ENCODE measurements around the gene CAPZA2. TPM values are rescaled to one million over a fixed set of nuclear protein-coding genes. Genes with fewer than 3 reads are reported as not detected.
"Not testable (repeated sequence)": the region's sequence is repeated elsewhere in the genome, so short reads cannot be mapped to it uniquely, and the experiment has no call there.

Gene CAPZA2
- total and polyA plus RNA-seq, 5 donors from 2014 or later, result 118 to 267 (median 224) TPM

- ATAC-seq (ENCODE audit: low read depth in 2 of 2), result no peak
- peak overlapping the region in 1 of 3 donors; percentile 56 for H3K27ac Mint-ChIP-seq
Observed at GRCh38 chr7:116970238-116970910, 108.0 kb downstream of the CAPZA2 start.

GRCh38 chr7:116971153-116971552 lies 108.8 kb downstream of the CAPZA2 start:
- H3K27ac Mint-ChIP-seq; DNase-seq; H3K27me3 ChIP-seq (ENCODE audit: control insufficient read depth, insufficient read depth, low read length); H3K4me3 Mint-ChIP-seq; H3K36me3 ChIP-seq (ENCODE audit: control insufficient read depth, insufficient read depth, low read length); H3K27me3 Mint-ChIP-seq; H3K9me3 ChIP-seq (ENCODE audit: control insufficient read depth in 2 of 2, low read length in 2 of 2); H3K4me3 ChIP-seq (ENCODE audit: low read depth, low read length); H3K4me1 ChIP-seq (ENCODE audit: control insufficient read depth, insufficient read depth, low read length, poor library complexity, severe bottlenecking); H3K27ac ChIP-seq (ENCODE audit: insufficient read depth, low read length, poor library complexity, severe bottlenecking); H3K36me3 Mint-ChIP-seq; H3K9me3 Mint-ChIP-seq; ATAC-seq (ENCODE audit: low read depth in 2 of 2): not testable (repeated sequence)
- peaks cover 0 to 22% (median 7%) of the 10 kb centered on the region in 4 donors for H3K4me1 Mint-ChIP-seq

More at GRCh38 chr7:116970238-116970910, 108.0 kb downstream of the CAPZA2 start:
- Mint-ChIP-seq H3K4me3 (no peak overlapping the region), H3K9me3 (peaks cover 0 to 2% (median 0%) of the 10 kb centered on the region in 7 donors), H3K27me3 (no peaks in the 10 kb centered on the region), H3K4me1 (peaks cover 0 to 22% (median 9%) of the 10 kb centered on the region in 4 donors), H3K36me3 (peaks cover 4% of the 10 kb centered on the region)
- Histone ChIP-seq H3K27me3 (ENCODE audit: control insufficient read depth, insufficient read depth, low read length) (no peaks in the 10 kb centered on the region), H3K9me3 (ENCODE audit: control insufficient read depth in 2 of 2, low read length in 2 of 2) (no peaks in the 10 kb centered on the region), H3K27ac (ENCODE audit: insufficient read depth, low read length, poor library complexity, severe bottlenecking) (no peak overlapping the region), H3K36me3 (ENCODE audit: control insufficient read depth, insufficient read depth, low read length) (no peaks in the 10 kb centered on the region), H3K4me1 (ENCODE audit: control insufficient read depth, insufficient read depth, low read length, poor library complexity, severe bottlenecking) (no peaks in the 10 kb centered on the region), H3K4me3 (ENCODE audit: low read depth, low read length) (no peak overlapping the region)
- DNase-seq, result no peak

Other genes with a start within 250 kb of the CAPZA2 start
- not detected for gene MET, start 190.4 kb upstream of the CAPZA2 start, total RNA-seq
- gene MET, start 190.4 kb upstream of the CAPZA2 start, polyA plus RNA-seq, result not detected
- gene ST7, start 90.9 kb downstream of the CAPZA2 start, total RNA-seq, result 9.9 TPM
- 10 to 100 TPM in 2 of 4 donors, 1 to 10 TPM in 2; 7.3 to 15.5 (median 10.1) TPM for gene ST7, start 90.9 kb downstream of the CAPZA2 start, polyA plus RNA-seq

Data from CD4-positive, CD25-positive, alpha-beta regulatory T cell (primary cell).